Neural cell (in vitro differentiated cells): ENCODE data around the gene DPP6. TPM values are rescaled to one million over a fixed set of nuclear protein-coding genes. Genes with fewer than 3 reads are reported as not detected.

ENCODE experiments used
- H2AFZ ChIP-seq: fragments of 200-600, 300-800 bp; sonication (generic), shearing (Covaris generic); 2 replicates; pipeline ENCODE4 v1.6.0; 2014; ENCODE audit warnings: low read depth, mild to moderate bottlenecking, antibody characterized with exemption, low read length, moderate library complexity
- H3F3A ChIP-seq: fragments of 200-600 bp; shearing (Covaris generic); 2 replicates; pipeline ENCODE4 v1.6.1; 2016; ENCODE audit warnings: mild to moderate bottlenecking, moderate library complexity, mixed read lengths, antibody characterized with exemption, low read length; ENCODE audit not compliant: insufficient read depth, poor library complexity, severe bottlenecking
- H3K27ac ChIP-seq: fragments of 200-600, 300-800 bp; sonication (generic), shearing (Covaris generic); 2 replicates; pipeline ENCODE4 v1.5.1; 2014; ENCODE audit warnings: mild to moderate bottlenecking, low read length, moderate library complexity
- H3K27me3 ChIP-seq: fragments of 300-800, 200-600 bp; sonication (generic), shearing (Covaris generic); 2 replicates; pipeline ENCODE4 v1.6.0; 2014; ENCODE audit warnings: mild to moderate bottlenecking, low read depth, low read length, moderate library complexity; ENCODE audit not compliant: insufficient read depth
- H3K36me3 ChIP-seq: fragments of 300-800, 200-600 bp; sonication (generic), shearing (Covaris generic); 2 replicates; pipeline ENCODE4 v1.5.1; 2014; ENCODE audit warnings: mild to moderate bottlenecking, antibody characterized with exemption, low read length, moderate library complexity; ENCODE audit not compliant: insufficient read depth
- H3K4me2 ChIP-seq: fragments of 300-800, 200-600 bp; sonication (generic), shearing (Covaris generic); 2 replicates; pipeline ENCODE4 v1.6.0; 2014; ENCODE audit warnings: mild to moderate bottlenecking, low read length
- H3K4me3 ChIP-seq: fragments of 300-800, 200-600 bp; sonication (generic), shearing (Covaris generic); 2 replicates; pipeline ENCODE4 v1.5.1; 2014; ENCODE audit warnings: mild to moderate bottlenecking, low read length, moderate library complexity
- H3K79me2 ChIP-seq: fragments of 200-600 bp; shearing (Covaris generic); replicated peaks from 2 replicates; pipeline ENCODE4 v1.6.0; 2014; ENCODE audit warnings: mild to moderate bottlenecking, low read length, moderate library complexity; ENCODE audit not compliant: insufficient read depth
- H3K9ac ChIP-seq: fragments of 300-800, 200-600 bp; sonication (generic), shearing (Covaris generic); 2 replicates; pipeline ENCODE4 v1.6.1; 2016; ENCODE audit warnings: mild to moderate bottlenecking, low read length, mixed read lengths
- H3K9me2 ChIP-seq: fragments of 200-600 bp; shearing (Covaris generic); 2 replicates; pipeline ENCODE4 v1.6.1; 2016; ENCODE audit warnings: mild to moderate bottlenecking, low read length, mixed read lengths; ENCODE audit not compliant: insufficient read depth
- H3K9me3 ChIP-seq: fragments of 200-600, 300-800 bp; sonication (generic), shearing (Covaris generic); 2 replicates; pipeline ENCODE4 v1.6.1; 2016; ENCODE audit warnings: mild to moderate bottlenecking, mixed run types, low read length, moderate library complexity, mixed read lengths
- H4K20me1 ChIP-seq: fragments of 200-600 bp; shearing (Covaris generic); 2 replicates; pipeline ENCODE4 v1.6.1; 2016; ENCODE audit warnings: mild to moderate bottlenecking, mixed run types; ENCODE audit not compliant: insufficient read depth
- EP300 ChIP-seq: fragments of 450-650 bp; conservative IDR thresholded peaks from 2 replicates; pipeline ENCODE4 v1.6.1; 2014; ENCODE audit warnings: antibody characterized with exemption, mild to moderate bottlenecking, moderate library complexity; ENCODE audit not compliant: poor library complexity, severe bottlenecking
- EZH2 ChIP-seq: fragments of 200-600, 300-800 bp; shearing (Covaris generic), sonication (generic); IDR thresholded peaks from 2 replicates; pipeline ENCODE4 v1.6.1; 2014; ENCODE audit warnings: antibody characterized with exemption, low read length, borderline replicate concordance, mild to moderate bottlenecking; ENCODE audit not compliant: insufficient read depth, poor library complexity, severe bottlenecking
- POLR2AphosphoS5 ChIP-seq: IDR thresholded peaks from 2 replicates; pipeline ENCODE4 v1.6.1; 2012
- RAD21 ChIP-seq: fragments of 450-650 bp; conservative IDR thresholded peaks from 2 replicates; pipeline ENCODE4 v1.6.1; 2014; ENCODE audit warnings: antibody characterized with exemption, mild to moderate bottlenecking, moderate library complexity
- SMC3 ChIP-seq: fragments of 450-650 bp; conservative IDR thresholded peaks from 2 replicates; pipeline ENCODE4 v1.6.1; 2014; ENCODE audit warnings: antibody characterized with exemption, mild to moderate bottlenecking, moderate library complexity; ENCODE audit not compliant: poor library complexity
- TAF1 ChIP-seq: IDR thresholded peaks from 2 replicates; pipeline ENCODE4 v1.6.1; 2012; ENCODE audit warnings: low read depth
- polyA plus RNA-seq: library from polyadenylated mRNA; depleted of rRNA; stranded (reverse); fragments of >200 nt; gene quantifications from 2 replicates; pipeline ENCODE4 v1.2.3, GENCODE V29; 2014
- TF ChIP-seq, protein P1 (sequence below): IDR thresholded peaks from 2 replicates; pipeline ENCODE4 v1.6.1; 2012; ENCODE audit warnings: borderline replicate concordance
- TF ChIP-seq, protein P2 (sequence below): fragments of 450-650 bp; IDR thresholded peaks from 2 replicates; pipeline ENCODE4 v1.5.1; 2014; ENCODE audit warnings: antibody characterized with exemption, mild to moderate bottlenecking, moderate library complexity; ENCODE audit not compliant: poor library complexity, severe bottlenecking

Gene DPP6
- polyA plus RNA-seq, 1 donor from 2014 or later, result 20.4 TPM

DNA sequence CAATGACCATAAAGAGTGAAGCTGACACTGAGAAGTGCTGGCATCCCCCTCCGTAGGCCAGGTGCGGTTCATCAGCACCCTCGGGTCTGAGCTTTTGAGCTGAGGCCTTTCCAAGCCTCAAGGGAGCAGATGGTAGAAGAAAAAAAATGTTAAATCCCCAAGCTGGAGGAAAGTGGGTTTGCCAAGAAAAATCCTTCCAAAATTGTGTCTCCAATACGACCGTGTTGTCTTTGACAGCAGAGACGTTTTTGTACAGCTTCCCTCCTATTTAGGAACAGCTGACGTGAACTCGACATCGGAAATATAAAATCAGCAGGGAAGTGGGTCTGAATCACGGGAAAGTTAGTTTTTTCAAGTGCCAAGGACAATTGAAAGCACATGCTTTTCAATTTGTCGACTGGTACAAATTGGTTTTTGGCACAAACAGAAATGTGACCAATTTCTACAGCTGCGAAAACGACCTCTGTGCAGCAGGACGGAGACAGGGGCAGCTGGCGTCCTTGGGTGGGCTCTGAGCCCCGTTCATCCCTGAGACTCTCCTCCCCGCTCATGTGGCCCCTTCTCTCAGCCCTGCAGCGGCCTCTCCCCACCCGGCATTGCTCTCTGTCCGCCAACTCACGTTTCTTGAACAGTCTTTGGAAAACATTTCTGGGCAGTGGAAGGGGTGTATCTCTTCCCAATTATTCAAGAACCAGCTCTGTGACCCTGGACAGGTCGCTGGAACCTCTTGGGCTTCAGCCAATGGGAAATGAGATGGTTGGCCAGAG is 860.9 kb downstream of the DPP6 start:
- Histone ChIP-seq H2AFZ (no peak overlapping the region), H3K4me2 (no peak overlapping the region), H3F3A (no peaks in the 10 kb centered on the region), H3K27ac (no peak overlapping the region), H3K9me2 (no peaks in the 10 kb centered on the region), H3K9ac (no peak overlapping the region), H4K20me1 (no peaks in the 10 kb centered on the region), H3K4me3 (no peak overlapping the region), H3K9me3 (no peaks in the 10 kb centered on the region), H3K27me3 (no peaks in the 10 kb centered on the region), H3K36me3 (no peaks in the 10 kb centered on the region), H3K79me2 (no peaks in the 10 kb centered on the region)
- no peak for TF ChIP-seq EZH2

DNA sequence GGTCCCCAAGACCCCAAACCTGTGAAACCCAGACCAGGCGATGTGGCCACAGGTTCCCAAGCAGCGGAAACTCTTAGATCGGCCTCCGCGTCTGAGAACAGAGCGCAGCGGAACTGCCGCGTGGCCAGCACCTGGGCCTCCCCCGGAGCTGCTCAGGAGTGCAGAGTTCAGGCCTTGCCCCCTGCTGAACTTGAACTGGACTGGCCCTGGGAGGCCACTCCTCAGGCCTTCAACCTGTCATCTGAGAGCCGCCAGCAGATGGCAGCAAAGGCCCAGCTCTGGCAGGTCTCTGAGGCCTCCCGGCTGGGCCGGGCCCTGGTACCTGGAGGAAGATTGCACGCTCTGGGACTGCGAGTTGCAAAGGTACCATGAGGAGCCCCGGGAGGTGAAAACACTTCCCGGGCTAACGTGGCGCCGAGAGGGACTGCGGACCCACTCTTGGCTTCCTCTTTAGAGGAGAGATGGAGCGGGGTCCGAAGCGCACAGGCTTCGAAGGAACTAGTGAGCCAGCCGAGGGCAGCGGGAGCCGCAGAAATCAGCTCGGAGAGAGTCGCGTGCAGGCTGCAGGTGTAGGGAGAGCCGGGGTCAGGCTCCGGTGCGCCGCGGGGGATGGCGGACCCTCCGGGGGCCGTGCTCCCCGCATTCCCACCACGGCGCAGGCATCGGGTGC is 861.6 kb downstream of the DPP6 start:
- Histone ChIP-seq H2AFZ (no peak overlapping the region), H3K27ac (no peak overlapping the region), H4K20me1 (no peaks in the 10 kb centered on the region), H3F3A (no peaks in the 10 kb centered on the region), H3K9ac (no peak overlapping the region), H3K9me2 (no peaks in the 10 kb centered on the region), H3K4me3 (no peak overlapping the region), H3K36me3 (no peaks in the 10 kb centered on the region), H3K9me3 (no peaks in the 10 kb centered on the region), H3K79me2 (no peaks in the 10 kb centered on the region), H3K27me3 (no peaks in the 10 kb centered on the region), H3K4me2 (no peak overlapping the region)
- no peak for TF ChIP-seq POLR2AphosphoS5
- TF ChIP-seq RAD21, result peak; percentile 86
- TF ChIP-seq, protein P1, sequence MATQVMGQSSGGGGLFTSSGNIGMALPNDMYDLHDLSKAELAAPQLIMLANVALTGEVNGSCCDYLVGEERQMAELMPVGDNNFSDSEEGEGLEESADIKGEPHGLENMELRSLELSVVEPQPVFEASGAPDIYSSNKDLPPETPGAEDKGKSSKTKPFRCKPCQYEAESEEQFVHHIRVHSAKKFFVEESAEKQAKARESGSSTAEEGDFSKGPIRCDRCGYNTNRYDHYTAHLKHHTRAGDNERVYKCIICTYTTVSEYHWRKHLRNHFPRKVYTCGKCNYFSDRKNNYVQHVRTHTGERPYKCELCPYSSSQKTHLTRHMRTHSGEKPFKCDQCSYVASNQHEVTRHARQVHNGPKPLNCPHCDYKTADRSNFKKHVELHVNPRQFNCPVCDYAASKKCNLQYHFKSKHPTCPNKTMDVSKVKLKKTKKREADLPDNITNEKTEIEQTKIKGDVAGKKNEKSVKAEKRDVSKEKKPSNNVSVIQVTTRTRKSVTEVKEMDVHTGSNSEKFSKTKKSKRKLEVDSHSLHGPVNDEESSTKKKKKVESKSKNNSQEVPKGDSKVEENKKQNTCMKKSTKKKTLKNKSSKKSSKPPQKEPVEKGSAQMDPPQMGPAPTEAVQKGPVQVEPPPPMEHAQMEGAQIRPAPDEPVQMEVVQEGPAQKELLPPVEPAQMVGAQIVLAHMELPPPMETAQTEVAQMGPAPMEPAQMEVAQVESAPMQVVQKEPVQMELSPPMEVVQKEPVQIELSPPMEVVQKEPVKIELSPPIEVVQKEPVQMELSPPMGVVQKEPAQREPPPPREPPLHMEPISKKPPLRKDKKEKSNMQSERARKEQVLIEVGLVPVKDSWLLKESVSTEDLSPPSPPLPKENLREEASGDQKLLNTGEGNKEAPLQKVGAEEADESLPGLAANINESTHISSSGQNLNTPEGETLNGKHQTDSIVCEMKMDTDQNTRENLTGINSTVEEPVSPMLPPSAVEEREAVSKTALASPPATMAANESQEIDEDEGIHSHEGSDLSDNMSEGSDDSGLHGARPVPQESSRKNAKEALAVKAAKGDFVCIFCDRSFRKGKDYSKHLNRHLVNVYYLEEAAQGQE, result no peak
- TF ChIP-seq EP300, result peak; percentile 13
- TF ChIP-seq TAF1, result no peak
- TF ChIP-seq, protein P2, sequence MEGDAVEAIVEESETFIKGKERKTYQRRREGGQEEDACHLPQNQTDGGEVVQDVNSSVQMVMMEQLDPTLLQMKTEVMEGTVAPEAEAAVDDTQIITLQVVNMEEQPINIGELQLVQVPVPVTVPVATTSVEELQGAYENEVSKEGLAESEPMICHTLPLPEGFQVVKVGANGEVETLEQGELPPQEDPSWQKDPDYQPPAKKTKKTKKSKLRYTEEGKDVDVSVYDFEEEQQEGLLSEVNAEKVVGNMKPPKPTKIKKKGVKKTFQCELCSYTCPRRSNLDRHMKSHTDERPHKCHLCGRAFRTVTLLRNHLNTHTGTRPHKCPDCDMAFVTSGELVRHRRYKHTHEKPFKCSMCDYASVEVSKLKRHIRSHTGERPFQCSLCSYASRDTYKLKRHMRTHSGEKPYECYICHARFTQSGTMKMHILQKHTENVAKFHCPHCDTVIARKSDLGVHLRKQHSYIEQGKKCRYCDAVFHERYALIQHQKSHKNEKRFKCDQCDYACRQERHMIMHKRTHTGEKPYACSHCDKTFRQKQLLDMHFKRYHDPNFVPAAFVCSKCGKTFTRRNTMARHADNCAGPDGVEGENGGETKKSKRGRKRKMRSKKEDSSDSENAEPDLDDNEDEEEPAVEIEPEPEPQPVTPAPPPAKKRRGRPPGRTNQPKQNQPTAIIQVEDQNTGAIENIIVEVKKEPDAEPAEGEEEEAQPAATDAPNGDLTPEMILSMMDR, result peak; percentile 92
- peak; percentile 83 for TF ChIP-seq SMC3
